CD4-positive, alpha-beta T cell treated with Interleukin-1 beta for 1 hour (primary cell): ENCODE data around the gene SRXN1.
A peak's percentile ranks its signal among the peaks of the same experiment; 100 is the strongest.
"Not testable (repeated sequence)": the region's sequence is repeated elsewhere in the genome, so short reads cannot be mapped to it uniquely, and the experiment has no call there.

Experiments used
- DNase-seq, 2 donors: peaks; one replicate each; pipeline ENCODE4 v3.0.0-alpha.2; 2020 to 2022

The SRXN1 gene

GRCh38 chr20:653110-653589, at the start of gene SRXN1:
Gene SRXN1 (minus strand): TSS chr20:653200. CDS start chr20:653185, 15 bp downstream.
- DNase-seq, result peak; percentile 85

GRCh38 chr20:701401-702129, 48.6 kb upstream of the SRXN1 start:
- DNase-seq, result no peak

- no peak for DNase-seq
Measured at GRCh38 chr20:699811-700338, 46.9 kb upstream of the SRXN1 start.

- no peak for DNase-seq
Measured at GRCh38 chr20:699342-699741, 46.3 kb upstream of the SRXN1 start.

GRCh38 chr20:698276-698675, 45.3 kb upstream of the SRXN1 start:
- DNase-seq, result no peak

- no peak for DNase-seq
Measured at GRCh38 chr20:697826-698225, 44.8 kb upstream of the SRXN1 start.

GRCh38 chr20:695165-695866, 42.3 kb upstream of the SRXN1 start:
- no peak for DNase-seq

GRCh38 chr20:694496-694895, 41.5 kb upstream of the SRXN1 start:
- DNase-seq, result no peak

- not testable (repeated sequence) for DNase-seq
Measured at GRCh38 chr20:693786-694185, 40.8 kb upstream of the SRXN1 start.

- no peak for DNase-seq
Measured at GRCh38 chr20:692044-692443, 39.0 kb upstream of the SRXN1 start.

GRCh38 chr20:689947-690346, 36.9 kb upstream of the SRXN1 start:
- no peak for DNase-seq

GRCh38 chr20:689348-689747, 36.3 kb upstream of the SRXN1 start:
- DNase-seq, result no peak

- no peak for DNase-seq
Measured at GRCh38 chr20:688809-689212, 35.8 kb upstream of the SRXN1 start.

- no peak for DNase-seq
Measured at GRCh38 chr20:687468-688203, 34.6 kb upstream of the SRXN1 start.

- DNase-seq, result no peak
Measured at GRCh38 chr20:684676-685319, 31.8 kb upstream of the SRXN1 start.

- no peak for DNase-seq
Measured at GRCh38 chr20:682123-682522, 29.1 kb upstream of the SRXN1 start.

GRCh38 chr20:680638-681187, 27.7 kb upstream of the SRXN1 start:
- DNase-seq, result no peak

- DNase-seq, result no peak
Measured at GRCh38 chr20:677957-678356, 25.0 kb upstream of the SRXN1 start.

GRCh38 chr20:676967-677366, 24.0 kb upstream of the SRXN1 start:
- no peak for DNase-seq

GRCh38 chr20:676315-676937, 23.4 kb upstream of the SRXN1 start:
- DNase-seq, result peak in 1 of 2 donors; percentile 16

GRCh38 chr20:675453-676314, 22.7 kb upstream of the SRXN1 start, which contains the start of gene SCRT2:
Gene SCRT2 (minus strand): TSS chr20:675802. CDS start chr20:675601, 201 bp downstream.
- peak; percentile 53 to 62 for DNase-seq
